ENCODE measurements around the gene CENATAC. TPM values are rescaled to one million over a fixed set of nuclear protein-coding genes. Genes with fewer than 3 reads are reported as not detected.
A peak's percentile ranks its signal among the peaks of the same experiment; 100 is the strongest.

The CENATAC gene
- total and polyA plus RNA-seq, 9 of the 15 experiments (the other 6 are each of a cell fraction or from before 2014, with no cell fraction given), result 2.4 to 25.5 (median 13.7) TPM

DNA sequence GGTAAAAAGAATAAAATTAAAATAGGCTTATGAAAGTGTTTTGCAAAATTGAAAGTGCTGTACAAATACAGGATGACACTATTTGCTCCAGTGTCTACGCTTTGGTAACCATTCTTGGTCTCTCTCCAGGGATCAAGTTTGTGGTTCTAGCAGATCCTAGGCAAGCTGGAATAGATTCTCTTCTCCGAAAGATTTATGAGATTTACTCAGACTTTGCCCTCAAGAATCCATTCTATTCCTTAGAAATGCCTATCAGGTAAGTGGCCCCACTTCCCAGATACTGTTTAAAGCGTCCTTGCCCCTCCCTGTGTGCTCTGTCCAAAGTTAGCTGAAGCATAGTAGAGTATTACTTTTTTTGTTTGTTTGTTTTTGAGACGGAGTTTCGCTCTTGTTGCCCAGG is 23.7 kb downstream of the CENATAC start:
- Histone ChIP-seq H3K27ac (ENCODE audit: extremely low read depth, low read depth, low read length) (no peak overlapping the region), H3K9me1 (ENCODE audit: control insufficient read depth, insufficient read depth, low read length) (no peaks in the 10 kb centered on the region), H2AFZ (ENCODE audit: low read depth, low read length) (no peak overlapping the region), H3K9ac (ENCODE audit: insufficient read depth in 1 of 2, low read depth in 2 of 2, low read length in 2 of 2) (no peak overlapping the region), H4K20me1 (replicated peaks; ENCODE audit: control insufficient read depth, insufficient read depth, low read length) (0 out of 2 replicates have a peak, but pooled peaks cover 14% of the 10 kb centered on the region), H3K4me2 (ENCODE audit: insufficient read depth, low read length) (no peak overlapping the region), H3K79me2 (ENCODE audit: control insufficient read depth, insufficient read depth, low read length) (peaks cover 63% of the 10 kb centered on the region), H3K27me3 (ENCODE audit: control insufficient read depth in 2 of 2, insufficient read depth in 2 of 2, low read length in 2 of 2) (no peaks in the 10 kb centered on the region), H3K9me3 (replicated peaks; ENCODE audit: control insufficient read depth, insufficient read depth, low read depth, low read length) (no peaks in the 10 kb centered on the region), H3K36me3 (ENCODE audit: control insufficient read depth, insufficient read depth, low read length) (peaks cover 82% of the 10 kb centered on the region), H3K4me3 (no peak overlapping the region), H3K4me1 (replicated peaks in 1 of 2; ENCODE audit: control insufficient read depth in 2 of 2, insufficient read depth in 2 of 2, low read length in 2 of 2) (peaks cover 24 to 34% of the 10 kb centered on the region in 2 experiments)
- WGBS (ENCODE audit: insufficient coverage, low coverage, missing lambda C conversion rate), result 96% methylated on average over 5 of the region's 5 CpGs
- CTCF ChIA-PET (ENCODE audit: low intra/inter-chr PET ratio), result no interaction called here
- no peak for TF ChIP-seq PHF20 (IDR thresholded peaks at IDR 0.05; ENCODE audit: partially characterized antibody)
- TF ChIP-seq ZNF280A (IDR thresholded peaks at IDR 0.05; ENCODE audit: low read depth, partially characterized antibody), result no peak
- no peak for TF ChIP-seq POLR2B (IDR thresholded peaks at IDR 0.05; ENCODE audit: low read depth, partially characterized antibody)
- no peak for TF ChIP-seq ZFP36 (IDR thresholded peaks at IDR 0.05; ENCODE audit: low read depth, low read length, partially characterized antibody)
- no peak for TF ChIP-seq BRF1 (IDR thresholded peaks at IDR 0.05; ENCODE audit: borderline replicate concordance, extremely low read depth, insufficient read length)
- TF ChIP-seq, protein P1, sequence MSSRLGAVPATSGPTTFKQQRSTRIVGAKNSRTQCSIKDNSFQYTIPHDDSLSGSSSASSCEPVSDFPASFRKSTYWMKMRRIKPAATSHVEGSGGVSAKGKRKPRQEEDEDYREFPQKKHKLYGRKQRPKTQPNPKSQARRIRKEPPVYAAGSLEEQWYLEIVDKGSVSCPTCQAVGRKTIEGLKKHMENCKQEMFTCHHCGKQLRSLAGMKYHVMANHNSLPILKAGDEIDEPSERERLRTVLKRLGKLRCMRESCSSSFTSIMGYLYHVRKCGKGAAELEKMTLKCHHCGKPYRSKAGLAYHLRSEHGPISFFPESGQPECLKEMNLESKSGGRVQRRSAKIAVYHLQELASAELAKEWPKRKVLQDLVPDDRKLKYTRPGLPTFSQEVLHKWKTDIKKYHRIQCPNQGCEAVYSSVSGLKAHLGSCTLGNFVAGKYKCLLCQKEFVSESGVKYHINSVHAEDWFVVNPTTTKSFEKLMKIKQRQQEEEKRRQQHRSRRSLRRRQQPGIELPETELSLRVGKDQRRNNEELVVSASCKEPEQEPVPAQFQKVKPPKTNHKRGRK (tag; IDR thresholded peaks at IDR 0.05), result no peak
- no peak for TF ChIP-seq PHB (CRISPR knock-in tag; IDR thresholded peaks at IDR 0.05)
- TF ChIP-seq STAT5A (IDR thresholded peaks at IDR 0.05; ENCODE audit: borderline replicate concordance, low read length), result no peak
- POLR2A ChIA-PET, result no interaction called here
- intact Hi-C loops (cut with micrococcal nuclease), result no loop called here
- in situ Hi-C loops (cut with MboI), result no loop called here
- ATAC-seq (no peak), FAIRE-seq (no peak), DNase-seq (ENCODE audit: extremely low read depth in 1 of 4, low spot score in 3 of 4) (peak in 1 of 4 experiments; percentile 1)
- no TSS peak for BruUV-seq (replicated peaks)
